Ovary (tissue), 3 donors: ENCODE results near the gene SYS1.

Experiments
- CTCF ChIP-seq, 3 donors: fragments of 450-650 bp in 2 of 3; fragments of 200-600 bp in 1 of 3; IDR thresholded peaks; one replicate each; pipeline versions ENCODE4 v1.5.1 to v1.8.0; 2016 to 2022; ENCODE audit warnings: antibody characterized with exemption in 3 of 3, mild to moderate bottlenecking in 1 of 3
- EP300 ChIP-seq: sonication (generic); formaldehyde crosslinking; IDR thresholded peaks from one replicate; pipeline ENCODE4 v1.6.1; 2017; ENCODE audit warnings: antibody characterized with exemption
- POLR2A ChIP-seq: fragments of 450-650 bp; IDR thresholded peaks from one replicate; pipeline ENCODE4 v1.6.1; 2017; ENCODE audit warnings: antibody characterized with exemption, mild to moderate bottlenecking, moderate library complexity
- donor health status: DM: no; HTN: no; CAD: no.

- TF ChIP-seq CTCF (IDR thresholded peaks at IDR 0.05) (no peak), POLR2A (no peak), EP300 (no peak)
These were observed 32.1 kb downstream of the SYS1 start for GRCh38 chr20:45395114-45395415.
